Hematopoietic multipotent progenitor cell treated with erythropoietin and hydrocortisone succinate and interleukin-3 and kit ligand, for 6 days (in vitro differentiated cells): ENCODE results near the gene SIK3.

Source experiments
- DNase-seq: peaks from one replicate; pipeline ENCODE4 v3.0.0-alpha.2; 2015

Gene SIK3

DNA sequence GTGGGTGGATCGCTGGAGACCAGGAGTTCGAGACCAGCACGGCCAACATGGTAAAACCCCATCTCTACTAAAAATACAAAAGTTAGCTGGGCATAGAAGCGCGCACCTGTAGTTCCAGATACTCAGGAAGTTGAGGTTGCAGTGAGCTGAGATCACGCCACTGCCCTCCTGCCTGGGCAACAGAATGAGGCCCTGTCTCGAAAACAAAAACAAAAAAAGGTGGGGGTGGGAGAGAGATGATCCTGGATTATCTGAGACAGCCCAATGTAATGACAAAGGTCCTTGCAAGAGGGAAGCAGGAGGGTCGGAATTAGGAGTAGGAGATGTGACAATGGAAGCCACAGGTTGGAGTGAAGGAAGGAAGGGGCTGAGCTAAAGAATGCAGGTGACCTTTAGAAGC is 173.2 kb downstream of the SIK3 start:
- no peak for DNase-seq

DNA sequence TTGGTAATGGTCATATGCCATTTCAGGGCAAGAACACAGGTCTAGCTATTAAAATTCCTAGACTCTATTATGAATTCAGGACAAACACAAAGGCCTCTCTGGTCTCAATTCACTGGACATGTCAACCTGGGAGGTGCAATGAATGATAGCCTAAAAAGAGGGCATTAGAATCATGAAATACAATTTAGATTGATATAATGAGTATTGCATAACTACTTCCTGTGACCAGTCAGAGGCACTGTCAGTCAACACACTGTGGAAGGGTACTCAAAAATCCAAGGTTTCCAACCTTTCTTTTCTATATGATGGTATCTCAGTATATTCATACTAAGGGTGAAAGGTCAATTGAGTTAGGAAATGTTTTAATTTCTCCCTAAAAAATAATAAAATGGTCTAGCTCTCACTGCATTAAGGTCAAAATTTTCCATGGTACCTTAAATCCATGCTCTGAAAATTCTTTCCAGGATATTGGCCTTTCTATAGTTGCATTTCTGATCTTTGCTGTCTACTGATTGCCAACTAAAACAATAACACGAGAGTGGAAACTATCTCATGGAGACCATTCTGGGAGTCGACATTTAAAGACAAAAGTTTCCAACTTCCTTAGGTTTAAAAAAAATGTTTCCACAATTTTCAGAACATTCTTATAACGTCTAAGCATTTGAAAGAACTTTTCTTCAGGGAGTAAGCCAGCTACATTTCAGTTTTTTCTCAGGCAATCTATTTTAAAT is 179.1 kb downstream of the SIK3 start:
- no peak for DNase-seq

- DNase-seq: no peak
These were observed 180.6 kb downstream of the SIK3 start for GRCh38 chr11:116917632-116918031.

DNA sequence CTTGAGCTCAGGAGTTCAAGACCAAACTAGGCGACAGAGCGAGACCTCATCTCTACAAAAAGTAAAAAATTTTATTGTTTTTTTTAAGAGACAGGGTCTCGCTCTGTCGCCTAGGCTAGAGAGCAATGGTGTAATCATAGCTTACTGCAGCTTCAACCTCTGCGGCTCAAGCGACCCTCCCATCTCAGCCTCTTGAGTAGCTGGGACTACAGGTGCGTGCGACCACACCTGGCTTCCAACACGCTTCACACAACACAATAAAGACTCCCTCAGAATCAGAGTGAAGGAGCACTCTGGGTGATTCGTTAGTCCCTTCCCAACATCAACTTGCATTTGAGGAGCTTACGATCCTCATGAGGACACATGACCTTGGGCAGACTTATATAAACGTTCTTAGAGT is 181.3 kb downstream of the SIK3 start:
- DNase-seq: no peak

DNA sequence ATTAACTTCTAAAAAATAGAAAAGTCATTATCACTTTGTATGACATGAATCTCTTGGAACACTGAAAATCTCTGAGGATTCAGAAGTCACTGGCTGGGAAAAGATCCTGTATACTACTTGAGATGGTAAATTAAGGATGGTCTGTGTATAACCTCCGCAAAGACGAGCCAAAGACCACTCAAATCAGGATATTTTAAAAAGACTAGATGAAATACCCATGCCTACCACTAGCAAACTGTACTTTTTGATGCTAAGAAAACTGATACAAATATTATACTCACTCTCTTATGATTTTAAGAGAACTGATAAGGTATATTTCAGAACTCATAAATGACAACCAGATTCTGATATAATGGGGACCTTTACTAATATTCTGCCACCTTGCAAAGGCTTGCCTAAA is 182.2 kb downstream of the SIK3 start:
- DNase-seq: no peak

GRCh38 chr11:116913000-116913399 is 185.2 kb downstream of the SIK3 start:
- no peak for DNase-seq

DNA sequence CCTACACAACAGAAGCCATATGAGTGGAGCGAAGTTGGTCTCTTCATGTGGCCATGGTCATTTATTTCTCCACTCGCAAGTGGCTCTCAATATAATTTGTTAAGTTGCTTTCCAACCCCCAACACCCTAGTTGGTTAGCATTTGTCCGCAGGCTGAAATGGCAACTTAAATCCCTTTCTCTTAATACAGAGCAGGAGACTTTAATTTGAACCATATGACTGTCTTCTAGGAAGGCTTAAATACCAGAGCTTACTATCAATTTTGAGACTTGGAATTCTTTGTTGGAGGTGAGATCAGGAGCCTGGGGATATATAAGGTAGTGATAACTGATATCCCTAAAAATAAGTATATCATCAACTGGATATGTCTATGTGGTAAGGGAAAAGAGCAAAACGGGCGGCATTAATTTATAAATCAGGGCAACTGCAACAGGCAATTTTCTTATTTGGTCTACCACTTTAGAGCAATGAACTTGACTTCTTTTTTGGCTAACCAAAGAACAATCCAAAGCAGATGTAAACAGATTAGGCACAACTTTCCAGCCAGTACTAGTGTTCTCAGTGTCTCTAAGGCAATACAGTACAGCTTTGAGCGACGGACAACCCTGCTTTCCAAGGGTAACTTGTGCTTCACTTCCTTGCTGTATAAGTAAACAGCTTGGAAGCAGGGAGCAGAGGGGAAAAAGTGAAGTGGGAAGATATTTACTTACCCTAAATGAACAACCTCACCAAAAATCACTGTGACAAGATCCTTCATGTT is 186.1 kb downstream of the SIK3 start:
- no peak for DNase-seq

- no peak for DNase-seq
These were observed 187.4 kb downstream of the SIK3 start for GRCh38 chr11:116910847-116911246.

- DNase-seq: no peak
These were observed 187.8 kb downstream of the SIK3 start for GRCh38 chr11:116910378-116910777.

DNA sequence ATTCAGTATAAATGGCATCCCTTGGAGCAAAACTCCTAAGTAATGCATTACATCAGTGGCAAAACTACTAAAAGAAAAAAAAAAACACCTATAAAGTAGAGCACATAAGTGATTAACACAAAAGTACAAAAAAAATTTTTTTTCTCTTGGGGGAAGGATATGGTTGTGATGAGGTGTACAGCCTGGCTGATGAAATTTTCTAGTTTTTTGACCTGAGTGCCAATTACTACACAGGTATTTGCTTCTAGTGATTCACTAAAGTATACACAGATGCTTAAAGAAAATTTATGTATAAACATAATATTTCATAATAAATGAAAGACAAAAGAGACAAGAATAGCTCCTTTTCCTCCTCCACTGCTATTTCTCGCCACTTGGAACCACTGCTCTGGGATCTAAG is 189.0 kb downstream of the SIK3 start:
- no peak for DNase-seq

DNA sequence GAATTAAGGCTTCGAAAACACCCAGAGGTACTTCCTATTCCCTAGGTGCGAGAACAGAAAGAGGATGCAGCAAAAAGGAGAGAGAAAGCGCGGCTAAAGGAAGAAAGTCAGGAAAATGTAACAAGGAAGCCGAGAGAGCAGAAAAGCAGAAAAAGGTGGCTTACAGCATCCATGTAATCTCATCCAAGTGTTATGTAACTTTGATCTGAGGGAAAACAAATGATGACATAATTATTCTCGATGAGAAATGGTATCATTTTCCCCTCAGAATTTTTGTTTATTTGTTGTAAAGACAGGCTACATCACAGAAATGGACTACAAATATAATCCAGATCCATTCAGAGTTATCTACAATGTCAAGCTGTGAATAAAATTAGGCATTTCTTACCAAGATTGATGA is 191.7 kb downstream of the SIK3 start:
- no peak for DNase-seq

GRCh38 chr11:116903090-116903489 is 195.1 kb downstream of the SIK3 start:
- DNase-seq: no peak

GRCh38 chr11:116901964-116902688 is 196.1 kb downstream of the SIK3 start:
- no peak for DNase-seq

DNA sequence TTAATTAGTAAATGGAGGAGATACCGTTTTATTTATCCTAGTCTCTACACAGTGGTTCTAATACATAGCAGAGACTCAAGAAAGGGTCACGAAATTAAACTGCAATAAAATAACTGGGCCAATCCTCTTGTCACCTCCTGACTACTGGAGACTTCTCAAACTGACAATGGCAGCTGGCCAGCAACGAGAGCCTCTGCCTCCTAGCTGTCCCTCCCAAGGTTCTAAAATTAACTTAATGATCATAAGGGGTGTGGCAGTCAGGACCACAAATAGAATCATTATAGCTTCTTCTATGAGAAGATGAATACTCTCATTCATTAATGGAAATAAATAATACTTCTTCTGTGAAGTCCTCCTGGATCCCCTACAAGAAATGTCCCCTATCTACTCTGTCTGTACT is 197.0 kb downstream of the SIK3 start:
- DNase-seq: peak; percentile 54

DNA sequence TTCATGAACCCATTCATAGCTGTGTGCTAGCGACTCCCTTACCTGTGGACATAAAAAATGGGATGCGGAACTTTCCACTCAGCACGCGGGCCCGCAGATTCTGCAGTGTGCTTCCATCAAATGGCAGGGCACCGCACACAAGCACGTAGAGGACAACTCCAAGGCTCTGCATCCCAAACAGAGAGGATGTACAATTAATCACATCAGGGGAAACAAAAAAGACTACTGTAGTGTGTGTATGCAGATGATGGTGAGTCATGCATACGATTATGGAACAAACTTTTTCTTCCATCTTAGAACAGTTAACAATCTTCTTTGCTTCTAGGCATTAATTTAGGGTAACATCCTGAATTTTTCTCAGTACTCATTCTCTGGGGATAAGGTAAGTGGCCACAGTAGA is 202.0 kb downstream of the SIK3 start:
- no peak for DNase-seq

GRCh38 chr11:116895048-116895757 is 203.0 kb downstream of the SIK3 start:
- DNase-seq: peak; percentile 56

GRCh38 chr11:116893906-116894305 is 204.3 kb downstream of the SIK3 start:
- DNase-seq: no peak

GRCh38 chr11:116893437-116893836 is 204.8 kb downstream of the SIK3 start:
- DNase-seq: no peak

DNA sequence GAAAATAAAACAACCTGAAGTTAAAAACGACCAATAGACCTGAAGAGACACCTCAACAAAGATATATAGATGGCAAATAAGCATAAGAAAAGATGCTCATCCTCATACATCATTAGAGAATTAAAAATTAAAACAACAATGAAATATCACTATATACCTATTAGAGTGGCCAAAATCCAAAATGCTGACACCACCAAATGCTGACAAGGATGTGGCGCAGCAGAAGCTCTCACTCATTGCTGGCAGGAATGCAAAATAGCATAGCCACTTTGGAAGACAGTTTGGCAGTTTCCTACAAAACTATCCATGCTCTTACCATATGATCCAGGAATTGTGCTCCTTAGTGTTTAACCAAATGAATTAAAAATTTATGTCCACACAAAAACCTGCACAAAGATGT is 205.9 kb downstream of the SIK3 start:
- DNase-seq: no peak

DNA sequence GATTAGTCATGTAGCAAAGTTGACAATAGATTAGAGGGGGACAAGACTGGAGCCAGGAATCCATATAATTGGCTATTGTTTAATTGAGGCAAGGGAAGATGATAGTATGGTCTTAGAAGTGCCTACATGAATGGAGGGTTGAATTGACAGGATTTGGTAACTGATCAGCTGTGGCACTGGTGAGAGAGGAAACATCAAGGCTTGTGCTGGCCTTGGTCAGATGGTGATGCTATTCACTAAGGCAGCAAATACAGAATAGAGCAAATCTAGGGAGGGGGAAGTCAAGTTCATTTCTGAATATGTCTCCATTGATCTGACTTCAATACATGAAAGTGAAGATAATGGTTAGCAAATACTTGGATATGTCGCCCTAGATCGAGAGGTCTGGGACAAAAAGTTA is 206.5 kb downstream of the SIK3 start:
- no peak for DNase-seq

DNA sequence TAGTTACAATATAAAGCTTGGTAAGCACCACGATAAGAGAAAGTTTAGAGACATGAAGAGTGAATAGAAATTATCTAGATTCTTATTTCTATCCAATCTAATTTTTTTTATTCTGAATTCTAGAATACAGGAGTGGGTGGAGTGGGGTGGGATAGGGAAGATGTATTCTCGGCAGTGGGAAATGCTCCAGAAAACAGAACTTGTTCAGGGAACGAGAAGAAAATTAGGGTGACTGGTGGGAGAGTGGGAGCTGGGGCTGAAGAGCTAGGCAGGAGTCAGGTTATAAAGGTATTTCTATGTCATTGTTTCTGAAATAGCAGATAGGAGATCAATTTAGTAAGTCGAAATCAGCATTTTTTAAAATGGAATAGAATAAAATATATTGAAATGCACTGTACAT is 207.6 kb downstream of the SIK3 start:
- no peak for DNase-seq

GRCh38 chr11:116890193-116890592 is 208.0 kb downstream of the SIK3 start:
- DNase-seq: no peak

DNA sequence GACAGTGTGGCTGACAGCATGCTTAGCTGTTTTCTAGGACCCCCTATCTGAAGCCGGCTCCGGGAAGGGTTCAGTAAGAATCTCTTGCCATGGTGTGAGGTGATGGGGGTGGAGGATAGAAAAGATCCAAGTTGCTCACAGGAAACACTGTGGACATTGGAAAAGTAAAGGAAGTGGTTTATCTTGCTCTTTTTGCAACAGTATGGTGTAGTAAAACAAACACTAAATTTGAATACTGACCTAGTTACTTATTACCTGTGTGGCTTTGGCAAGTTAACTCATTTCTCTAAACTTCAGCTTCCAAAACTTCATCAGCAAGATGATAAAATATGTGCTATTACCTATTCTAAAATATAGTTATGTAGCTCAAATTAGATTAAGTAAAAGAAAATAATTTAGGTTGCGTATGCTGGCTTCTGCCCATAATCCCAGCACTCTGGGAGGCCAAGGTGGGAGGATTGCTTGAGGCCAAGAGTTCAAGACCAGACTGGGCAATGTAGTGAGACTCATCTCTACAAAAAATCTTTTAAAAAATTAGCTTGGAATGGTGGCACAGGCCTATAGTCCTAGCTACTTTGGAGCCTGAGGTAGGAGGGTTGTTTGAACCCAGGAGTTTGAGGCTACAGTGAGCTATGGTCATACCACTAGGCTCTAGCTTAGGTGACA is 209.2 kb downstream of the SIK3 start:
- no peak for DNase-seq
